ENCODE measurements around the gene CCR7.

CCR7 gene

GRCh38 chr17:40598619-40599467, 33.6 kb upstream of the CCR7 start:
- H3K9me3 Mint-ChIP-seq = no peaks in the 10 kb centered on the region
- peak; percentile 21 for DNase-seq
- peaks cover 14% of the 10 kb centered on the region for H3K27me3 Mint-ChIP-seq (ENCODE audit: low read depth, poor library complexity)
- peak overlapping the region; percentile 20 for H3K4me3 Mint-ChIP-seq
- H3K4me1 Mint-ChIP-seq = peaks cover 86% of the 10 kb centered on the region
- no peak for TF ChIP-seq CTCF (IDR thresholded peaks at IDR 0.05)
- H3K27ac Mint-ChIP-seq = peak overlapping the region; percentile 92
- no peaks in the 10 kb centered on the region for H3K36me3 Mint-ChIP-seq (ENCODE audit: low read depth)

- Mint-ChIP-seq H3K36me3 (ENCODE audit: low read depth) (no peaks in the 10 kb centered on the region), H3K27ac (peak overlapping the region; percentile 92), H3K27me3 (ENCODE audit: low read depth, poor library complexity) (peaks cover 13% of the 10 kb centered on the region), H3K4me1 (peaks cover 86% of the 10 kb centered on the region), H3K9me3 (no peaks in the 10 kb centered on the region), H3K4me3 (no peak overlapping the region)
- no peak for TF ChIP-seq CTCF (IDR thresholded peaks at IDR 0.05)
- no peak for DNase-seq
These were observed 33.0 kb upstream of the CCR7 start for GRCh38 chr17:40598301-40598618.

- H3K9me3 Mint-ChIP-seq = no peaks in the 10 kb centered on the region
- H3K27ac Mint-ChIP-seq = peak overlapping the region; percentile 92
- H3K36me3 Mint-ChIP-seq (ENCODE audit: low read depth) = no peaks in the 10 kb centered on the region
- no peak overlapping the region for H3K4me3 Mint-ChIP-seq
- no peak for DNase-seq
- peaks cover 81% of the 10 kb centered on the region for H3K4me1 Mint-ChIP-seq
- H3K27me3 Mint-ChIP-seq (ENCODE audit: low read depth, poor library complexity) = peaks cover 11% of the 10 kb centered on the region
- TF ChIP-seq CTCF (IDR thresholded peaks at IDR 0.05) = no peak
These were observed 32.5 kb upstream of the CCR7 start for GRCh38 chr17:40597556-40598300.

GRCh38 chr17:40597156-40597555, 31.9 kb upstream of the CCR7 start:
- Mint-ChIP-seq H3K9me3 (no peaks in the 10 kb centered on the region), H3K27me3 (ENCODE audit: low read depth, poor library complexity) (peaks cover 7% of the 10 kb centered on the region), H3K36me3 (ENCODE audit: low read depth) (no peaks in the 10 kb centered on the region), H3K4me3 (no peak overlapping the region), H3K4me1 (peaks cover 75% of the 10 kb centered on the region), H3K27ac (peak overlapping the region; percentile 85)
- no peak for TF ChIP-seq CTCF (IDR thresholded peaks at IDR 0.05)
- no peak for DNase-seq

- H3K27ac Mint-ChIP-seq = no peak overlapping the region
- H3K9me3 Mint-ChIP-seq = no peaks in the 10 kb centered on the region
- H3K4me3 Mint-ChIP-seq = no peak overlapping the region
- no peak for DNase-seq
- H3K36me3 Mint-ChIP-seq (ENCODE audit: low read depth) = no peaks in the 10 kb centered on the region
- H3K27me3 Mint-ChIP-seq (ENCODE audit: low read depth, poor library complexity) = peaks cover 7% of the 10 kb centered on the region
- no peak for TF ChIP-seq CTCF (IDR thresholded peaks at IDR 0.05)
- H3K4me1 Mint-ChIP-seq = peaks cover 68% of the 10 kb centered on the region
These were observed 31.1 kb upstream of the CCR7 start for GRCh38 chr17:40596261-40596919.
